ENCODE results near the gene IGLL5.

Gene IGLL5

GRCh38 chr22:22945195-22945594, 57.6 kb downstream of the IGLL5 start:
- no peak for TF ChIP-seq CTCF (IDR thresholded peaks at IDR 0.05)
- H3K4me3 ChIP-seq (ENCODE audit: low read depth, low read length) = no peak overlapping the region
- H3K4me1 ChIP-seq = no peaks in the 10 kb centered on the region
- no peak overlapping the region for H2AFZ ChIP-seq
- H3K27ac ChIP-seq = no peak overlapping the region
- H3K9me3 ChIP-seq (ENCODE audit: control insufficient read depth, low read length) = no peaks in the 10 kb centered on the region
- H3K79me2 ChIP-seq = no peaks in the 10 kb centered on the region
- H3K9ac ChIP-seq = no peak overlapping the region
- no peak overlapping the region for H3K4me2 ChIP-seq (ENCODE audit: low read length)
- no peaks in the 10 kb centered on the region for H3K36me3 ChIP-seq (ENCODE audit: control insufficient read depth, insufficient read depth, low read length)
- H3K27me3 ChIP-seq (ENCODE audit: control insufficient read depth, insufficient read depth, low read length) = no peaks in the 10 kb centered on the region

Measured in parathyroid adenoma (tissue), 2 donors.